Suprapubic skin (tissue), 4 donors: ENCODE data around the gene ARID1B. TPM values are rescaled to one million over a fixed set of nuclear protein-coding genes. Genes with fewer than 3 reads are reported as not detected.

Experiments used
- DNase-seq, 2 donors: peaks; one replicate each; pipeline ENCODE4 v3.0.0-alpha.2; 2019; ENCODE audit warnings: low spot score in 2 of 2
- H3K27ac ChIP-seq: fragments of 200-600 bp; sonication (generic); one replicate; pipeline ENCODE4 v1.5.1; 2019
- H3K27me3 ChIP-seq: fragments of 200-600 bp; sonication (generic); one replicate; pipeline ENCODE4 v1.5.1; 2019
- H3K36me3 ChIP-seq: fragments of 200-600 bp; sonication (generic); one replicate; pipeline ENCODE4 v1.5.1; 2019
- H3K4me1 ChIP-seq: fragments of 200-600 bp; sonication (generic); one replicate; pipeline ENCODE4 v1.5.1; 2019
- H3K4me3 ChIP-seq: fragments of 200-600 bp; sonication (generic); one replicate; pipeline ENCODE4 v1.5.1; 2019; ENCODE audit warnings: mild to moderate bottlenecking
- H3K9me3 ChIP-seq: fragments of 200-600 bp; sonication (generic); one replicate; pipeline ENCODE4 v1.5.1; 2019
- EP300 ChIP-seq: sonication (generic); formaldehyde crosslinking; IDR thresholded peaks from one replicate; pipeline ENCODE4 v1.6.1; 2017; ENCODE audit warnings: antibody characterized with exemption
- POLR2A ChIP-seq, 2 donors: fragments of 450-650 bp; IDR thresholded peaks; one replicate each; pipeline ENCODE4 v1.6.1; 2017; ENCODE audit warnings: antibody characterized with exemption in 2 of 2, mild to moderate bottlenecking in 2 of 2, moderate library complexity in 2 of 2
- POLR2AphosphoS5 ChIP-seq, 3 donors: sonication (generic); formaldehyde crosslinking; IDR thresholded peaks; one replicate each; pipeline ENCODE4 v1.6.1; 2017; ENCODE audit warnings: antibody characterized with exemption in 3 of 3
- WGBS: methylation state at CpG from one replicate; pipeline ENCODE4 v1.1.5; 2018; 5-methylcytosine and 5-hydroxymethylcytosine counted together
- total RNA-seq, 4 donors: library from RNA; depleted of rRNA; stranded (reverse); fragments of >200 nt; gene quantifications; one replicate each; pipeline ENCODE4 v1.1.0, GENCODE V29; 2016
- TF ChIP-seq, protein P1 (sequence below), 2 donors: fragments of 200-600 bp in 1 of 2; fragments of 450-650 bp in 1 of 2; sonication (generic) in 1 of 2; IDR thresholded peaks; one replicate each; pipeline ENCODE4 v1.5.1; 2016 to 2019; ENCODE audit warnings: antibody characterized with exemption in 2 of 2, mild to moderate bottlenecking in 1 of 2, moderate library complexity in 1 of 2

Gene ARID1B
- total RNA-seq, 4 donors from 2014 or later, result 102 to 233 (median 129) TPM

DNA sequence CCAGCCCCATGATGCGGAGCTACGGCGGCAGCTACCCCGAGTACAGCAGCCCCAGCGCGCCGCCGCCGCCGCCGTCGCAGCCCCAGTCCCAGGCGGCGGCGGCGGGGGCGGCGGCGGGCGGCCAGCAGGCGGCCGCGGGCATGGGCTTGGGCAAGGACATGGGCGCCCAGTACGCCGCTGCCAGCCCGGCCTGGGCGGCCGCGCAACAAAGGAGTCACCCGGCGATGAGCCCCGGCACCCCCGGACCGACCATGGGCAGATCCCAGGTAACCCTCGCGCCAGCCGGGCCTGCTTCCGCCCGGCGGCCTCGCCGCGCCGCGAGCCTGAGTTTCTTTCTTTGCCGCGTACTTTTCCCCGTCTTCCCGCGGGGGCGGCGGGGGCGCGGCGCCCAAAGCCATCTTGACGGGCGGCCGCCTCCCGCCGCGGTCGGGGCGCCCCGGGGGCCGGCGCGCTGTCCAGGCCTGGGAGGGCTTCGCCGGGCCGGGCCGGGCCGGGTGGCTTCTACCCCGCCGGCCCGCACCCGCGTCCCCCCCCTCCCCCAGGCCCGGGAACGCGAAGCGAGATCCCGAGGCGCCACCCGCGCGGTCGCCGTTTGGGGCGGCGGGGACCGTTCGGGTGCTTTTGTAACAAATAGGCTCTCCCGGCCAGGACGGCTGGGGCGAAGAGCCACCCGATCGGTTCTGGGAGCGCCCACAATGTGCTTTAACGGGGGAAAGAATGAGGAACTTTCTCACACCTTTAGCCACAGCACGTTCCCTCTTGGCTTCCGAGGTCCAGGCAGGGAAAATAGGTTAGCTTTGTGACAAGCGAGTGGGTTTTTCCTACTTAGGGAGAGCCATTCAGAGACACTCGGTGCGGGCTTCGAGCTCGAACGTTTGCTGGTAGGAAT is 2.3 kb downstream of the ARID1B start:
- under 1% methylated on average over 50 of the region's 108 CpGs for WGBS
- H3K4me1 ChIP-seq, result peaks cover 62% of the 10 kb centered on the region
- DNase-seq, result peak in 1 of 2 donors; percentile 72

DNA sequence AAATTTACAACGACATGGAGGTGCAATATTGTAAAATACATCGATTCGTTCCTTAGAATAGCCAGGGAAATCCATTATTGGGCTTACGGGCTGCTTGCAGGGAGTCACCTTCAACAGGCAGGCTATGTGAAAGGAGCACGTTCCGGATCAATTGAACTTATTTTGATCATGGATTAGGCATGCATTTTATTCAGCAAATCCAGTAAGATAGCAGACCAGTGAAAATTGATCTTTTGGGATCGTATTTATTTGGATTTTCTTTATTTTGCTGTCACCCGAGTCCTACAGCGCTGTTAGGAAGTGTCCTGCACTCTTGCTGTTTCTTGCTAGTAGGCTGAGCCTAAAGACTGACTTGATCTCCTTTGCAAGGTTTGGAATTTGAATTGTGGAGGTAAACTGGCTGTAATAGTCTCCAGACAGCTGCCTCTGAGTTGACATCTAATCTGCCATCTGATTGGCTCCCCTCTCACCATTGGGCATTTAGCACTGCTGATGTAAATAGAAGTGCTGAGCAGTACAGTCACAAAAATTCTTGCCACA is 3.0 kb downstream of the ARID1B start:
- TF ChIP-seq POLR2A (IDR thresholded peaks at IDR 0.05), result peak in 1 of 2 donors; percentile 17
- TF ChIP-seq, protein P1, sequence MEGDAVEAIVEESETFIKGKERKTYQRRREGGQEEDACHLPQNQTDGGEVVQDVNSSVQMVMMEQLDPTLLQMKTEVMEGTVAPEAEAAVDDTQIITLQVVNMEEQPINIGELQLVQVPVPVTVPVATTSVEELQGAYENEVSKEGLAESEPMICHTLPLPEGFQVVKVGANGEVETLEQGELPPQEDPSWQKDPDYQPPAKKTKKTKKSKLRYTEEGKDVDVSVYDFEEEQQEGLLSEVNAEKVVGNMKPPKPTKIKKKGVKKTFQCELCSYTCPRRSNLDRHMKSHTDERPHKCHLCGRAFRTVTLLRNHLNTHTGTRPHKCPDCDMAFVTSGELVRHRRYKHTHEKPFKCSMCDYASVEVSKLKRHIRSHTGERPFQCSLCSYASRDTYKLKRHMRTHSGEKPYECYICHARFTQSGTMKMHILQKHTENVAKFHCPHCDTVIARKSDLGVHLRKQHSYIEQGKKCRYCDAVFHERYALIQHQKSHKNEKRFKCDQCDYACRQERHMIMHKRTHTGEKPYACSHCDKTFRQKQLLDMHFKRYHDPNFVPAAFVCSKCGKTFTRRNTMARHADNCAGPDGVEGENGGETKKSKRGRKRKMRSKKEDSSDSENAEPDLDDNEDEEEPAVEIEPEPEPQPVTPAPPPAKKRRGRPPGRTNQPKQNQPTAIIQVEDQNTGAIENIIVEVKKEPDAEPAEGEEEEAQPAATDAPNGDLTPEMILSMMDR (IDR thresholded peaks at IDR 0.05), result no peak
- Histone ChIP-seq H3K4me3 (peak overlapping the region; percentile 92), H3K36me3 (no peaks in the 10 kb centered on the region), H3K4me1 (peaks cover 62% of the 10 kb centered on the region), H3K27me3 (no peaks in the 10 kb centered on the region), H3K27ac (peak overlapping the region; percentile 99), H3K9me3 (no peaks in the 10 kb centered on the region)
- DNase-seq, result no peak
- WGBS, result under 1% methylated on average over 9 of the region's 9 CpGs

More for the DNA sequence above, 2.3 kb downstream of the ARID1B start:
- Histone ChIP-seq H3K4me3 (peak overlapping the region; percentile 92), H3K27ac (peak overlapping the region; percentile 99), H3K36me3 (no peaks in the 10 kb centered on the region), H3K27me3 (no peaks in the 10 kb centered on the region), H3K9me3 (no peaks in the 10 kb centered on the region)
- no peak for TF ChIP-seq EP300
- no peak for TF ChIP-seq POLR2A (IDR thresholded peaks at IDR 0.05)
- TF ChIP-seq, protein P1 (IDR thresholded peaks at IDR 0.05), result no peak
- TF ChIP-seq POLR2AphosphoS5 (IDR thresholded peaks at IDR 0.05), result no peak

DNA sequence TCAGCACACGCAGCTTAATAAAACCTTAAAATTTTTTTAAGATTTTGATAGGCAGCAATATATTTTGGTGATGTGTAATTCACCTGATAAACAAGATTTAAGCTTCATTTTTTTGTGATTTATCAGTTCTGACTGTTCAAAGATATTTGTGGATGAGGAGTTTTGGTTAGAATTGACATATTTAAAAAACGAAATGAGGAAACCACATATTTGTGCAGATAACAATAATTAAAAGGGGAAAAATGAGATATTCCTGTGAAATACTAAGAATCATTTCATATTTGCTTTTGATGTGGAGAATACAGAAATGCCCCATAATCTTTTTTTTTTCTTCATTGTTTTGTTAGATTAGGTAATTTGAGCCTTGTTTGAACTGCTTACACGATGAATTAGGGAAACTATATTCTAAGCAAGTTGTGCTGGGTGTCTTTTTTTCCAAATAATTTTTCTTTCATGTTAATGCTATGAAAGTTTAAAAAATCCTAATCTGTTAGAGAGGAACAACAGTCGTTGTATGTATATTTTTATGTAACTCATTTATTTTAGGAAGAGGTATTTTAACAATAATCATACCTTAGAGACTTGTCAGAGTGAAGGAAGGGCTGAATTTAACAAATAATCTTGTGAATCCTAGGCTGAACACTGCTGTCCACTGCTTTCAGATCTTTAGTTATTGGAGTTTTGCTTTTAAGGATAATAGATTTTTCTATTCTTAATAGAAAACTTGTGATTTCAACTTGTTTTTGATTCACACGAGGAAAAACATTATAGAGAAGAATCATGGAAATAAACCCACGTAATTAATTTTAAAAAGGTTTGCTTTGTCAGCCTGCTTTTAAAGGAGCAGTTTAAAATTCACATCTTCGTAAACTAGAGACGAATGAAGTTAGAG is 4.0 kb downstream of the ARID1B start:
- DNase-seq, result no peak
- Histone ChIP-seq H3K27me3 (no peaks in the 10 kb centered on the region), H3K9me3 (no peaks in the 10 kb centered on the region), H3K4me1 (peaks cover 58% of the 10 kb centered on the region), H3K36me3 (no peaks in the 10 kb centered on the region), H3K4me3 (peak overlapping the region; percentile 92), H3K27ac (peak overlapping the region; percentile 99)
- no peak for TF ChIP-seq POLR2A (IDR thresholded peaks at IDR 0.05)
- no peak for TF ChIP-seq EP300
- TF ChIP-seq, protein P1 (IDR thresholded peaks at IDR 0.05), result no peak
- TF ChIP-seq POLR2AphosphoS5 (IDR thresholded peaks at IDR 0.05), result no peak
- WGBS, result 7% methylated on average over 8 of the region's 8 CpGs

DNA sequence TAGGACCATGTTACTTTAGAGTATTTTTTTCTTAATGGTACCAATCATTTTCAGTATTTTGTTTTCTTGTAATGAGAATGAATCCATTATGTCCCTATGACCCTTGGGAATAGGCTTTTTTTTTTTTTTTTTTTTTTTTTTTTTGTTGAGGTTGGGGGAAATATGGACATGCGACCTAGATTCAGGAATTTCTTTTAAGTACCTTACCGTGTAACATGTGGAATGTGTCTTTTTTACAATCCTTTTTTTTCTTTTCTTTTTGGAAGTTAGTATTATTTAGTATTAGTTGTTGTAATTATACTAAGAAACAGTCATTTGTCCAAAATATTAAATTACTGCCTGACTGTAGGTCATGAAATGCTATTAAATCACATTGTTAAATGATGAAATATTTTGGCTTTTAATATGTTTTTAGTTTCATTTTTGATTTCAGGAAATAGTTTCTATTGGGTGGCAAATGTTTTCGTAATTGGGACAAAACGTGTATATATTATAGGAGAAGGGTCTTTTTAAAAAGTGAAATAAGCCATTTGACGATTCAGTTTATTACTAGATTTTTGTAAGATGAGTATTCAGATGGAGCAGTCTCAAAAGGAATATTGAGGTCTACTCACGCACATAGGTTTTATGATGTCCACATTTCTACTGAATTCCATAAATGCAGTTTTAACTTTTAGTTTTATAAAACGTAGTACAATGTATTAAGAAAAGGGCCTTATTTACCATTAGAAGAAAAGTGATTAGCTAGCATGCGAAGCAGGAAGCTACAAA is 4.9 kb downstream of the ARID1B start:
- Histone ChIP-seq H3K4me3 (peak overlapping the region; percentile 92), H3K27ac (peak overlapping the region; percentile 99), H3K27me3 (no peaks in the 10 kb centered on the region), H3K36me3 (no peaks in the 10 kb centered on the region), H3K4me1 (peaks cover 57% of the 10 kb centered on the region), H3K9me3 (no peaks in the 10 kb centered on the region)
- TF ChIP-seq POLR2AphosphoS5 (IDR thresholded peaks at IDR 0.05) (no peak), EP300 (no peak), POLR2A (IDR thresholded peaks at IDR 0.05) (no peak)
- TF ChIP-seq, protein P1 (IDR thresholded peaks at IDR 0.05), result no peak
- no peak for DNase-seq
- 8% methylated on average over 8 of the region's 8 CpGs for WGBS
